Astrocyte (in vitro differentiated cells and primary cell): Measurements from ENCODE around the gene HMGN1.

ENCODE experiments used
- EZH2 ChIP-seq: IDR thresholded peaks from 2 replicates; pipeline ENCODE4 v1.6.1; 2012; ENCODE audit warnings: mild to moderate bottlenecking, low read length, inconsistent platforms; ENCODE audit not compliant: insufficient read depth
- TF ChIP-seq, protein P1 (sequence below): IDR thresholded peaks from 2 replicates; pipeline ENCODE4 v1.5.1; 2011; ENCODE audit warnings: low read depth, mild to moderate bottlenecking, inconsistent platforms, low read length, moderate library complexity; ENCODE audit not compliant: insufficient read depth

DNA sequence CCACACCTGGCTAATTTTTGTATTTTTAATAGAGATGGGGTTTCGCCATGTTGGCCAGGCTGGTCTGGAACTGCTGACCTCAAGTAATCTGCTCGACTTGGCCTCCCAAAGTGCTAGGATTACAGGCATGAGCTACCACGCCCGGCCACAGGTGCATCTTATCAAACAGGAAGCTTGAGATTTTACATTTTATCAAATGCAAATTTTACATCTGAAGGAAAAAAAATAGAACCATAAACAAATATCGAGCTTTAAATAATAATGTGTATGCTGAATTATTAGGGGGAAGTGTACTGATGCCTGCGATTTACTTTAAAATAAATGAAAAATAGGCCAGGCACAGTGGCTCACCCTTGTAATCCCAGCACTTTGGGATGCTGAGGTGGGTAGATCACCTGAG is 18.9 kb downstream of the HMGN1 start:
- TF ChIP-seq, protein P1, sequence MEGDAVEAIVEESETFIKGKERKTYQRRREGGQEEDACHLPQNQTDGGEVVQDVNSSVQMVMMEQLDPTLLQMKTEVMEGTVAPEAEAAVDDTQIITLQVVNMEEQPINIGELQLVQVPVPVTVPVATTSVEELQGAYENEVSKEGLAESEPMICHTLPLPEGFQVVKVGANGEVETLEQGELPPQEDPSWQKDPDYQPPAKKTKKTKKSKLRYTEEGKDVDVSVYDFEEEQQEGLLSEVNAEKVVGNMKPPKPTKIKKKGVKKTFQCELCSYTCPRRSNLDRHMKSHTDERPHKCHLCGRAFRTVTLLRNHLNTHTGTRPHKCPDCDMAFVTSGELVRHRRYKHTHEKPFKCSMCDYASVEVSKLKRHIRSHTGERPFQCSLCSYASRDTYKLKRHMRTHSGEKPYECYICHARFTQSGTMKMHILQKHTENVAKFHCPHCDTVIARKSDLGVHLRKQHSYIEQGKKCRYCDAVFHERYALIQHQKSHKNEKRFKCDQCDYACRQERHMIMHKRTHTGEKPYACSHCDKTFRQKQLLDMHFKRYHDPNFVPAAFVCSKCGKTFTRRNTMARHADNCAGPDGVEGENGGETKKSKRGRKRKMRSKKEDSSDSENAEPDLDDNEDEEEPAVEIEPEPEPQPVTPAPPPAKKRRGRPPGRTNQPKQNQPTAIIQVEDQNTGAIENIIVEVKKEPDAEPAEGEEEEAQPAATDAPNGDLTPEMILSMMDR = no peak
- TF ChIP-seq EZH2 = no peak
